ENCODE measurements around the gene DLGAP4. TPM values are rescaled to one million over a fixed set of nuclear protein-coding genes. Genes with fewer than 3 reads are reported as not detected.

Gene DLGAP4
- total RNA-seq, 3 donors from 2014 or later, result 22.0 to 26.9 (median 24.0) TPM

DNA sequence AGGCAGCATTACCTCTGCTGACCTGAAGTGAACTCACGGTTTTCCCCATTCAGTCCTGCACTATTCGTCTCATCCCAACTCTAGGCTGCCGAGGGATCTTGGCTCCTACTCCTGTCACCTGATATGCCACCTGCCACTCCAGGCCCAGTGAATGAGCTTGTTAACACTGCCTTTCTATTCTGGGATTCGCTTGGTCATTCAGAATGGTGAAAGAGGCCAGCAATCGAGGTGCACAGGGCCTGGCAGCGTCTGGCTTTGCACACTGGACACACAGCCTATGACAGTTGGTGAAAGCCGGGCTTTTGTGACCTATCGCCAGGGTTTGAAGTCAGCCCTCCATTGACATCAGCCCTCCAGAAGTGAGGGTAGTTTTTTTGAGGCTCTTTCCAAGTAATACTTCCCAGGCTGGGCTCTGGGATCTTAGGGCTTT lies 175.9 kb downstream of the DLGAP4 start:
- H3K36me3 ChIP-seq, result no peaks in the 10 kb centered on the region
- no peak for DNase-seq (ENCODE audit: low spot score in 2 of 2)
- no peak overlapping the region for H3K4me3 ChIP-seq
- intact Hi-C loops (cut with DNase I; ENCODE audit: low total_unique reads), result no loop called here
- H3K9me3 ChIP-seq, result no peaks in the 10 kb centered on the region
- H3K4me1 ChIP-seq, result peaks cover 0 to 22% of the 10 kb centered on the region in 2 donors
- H3K27me3 ChIP-seq, result no peaks in the 10 kb centered on the region
- H3K27ac ChIP-seq, result peak overlapping the region; percentile 34 to 80
- no peak for TF ChIP-seq POLR2A (IDR thresholded peaks at IDR 0.05)

- intact Hi-C loops (cut with DNase I; ENCODE audit: low total_unique reads), result no loop called here
Measured at GRCh38 chr20:36483209-36483918, 177.2 kb downstream of the DLGAP4 start.

DNA sequence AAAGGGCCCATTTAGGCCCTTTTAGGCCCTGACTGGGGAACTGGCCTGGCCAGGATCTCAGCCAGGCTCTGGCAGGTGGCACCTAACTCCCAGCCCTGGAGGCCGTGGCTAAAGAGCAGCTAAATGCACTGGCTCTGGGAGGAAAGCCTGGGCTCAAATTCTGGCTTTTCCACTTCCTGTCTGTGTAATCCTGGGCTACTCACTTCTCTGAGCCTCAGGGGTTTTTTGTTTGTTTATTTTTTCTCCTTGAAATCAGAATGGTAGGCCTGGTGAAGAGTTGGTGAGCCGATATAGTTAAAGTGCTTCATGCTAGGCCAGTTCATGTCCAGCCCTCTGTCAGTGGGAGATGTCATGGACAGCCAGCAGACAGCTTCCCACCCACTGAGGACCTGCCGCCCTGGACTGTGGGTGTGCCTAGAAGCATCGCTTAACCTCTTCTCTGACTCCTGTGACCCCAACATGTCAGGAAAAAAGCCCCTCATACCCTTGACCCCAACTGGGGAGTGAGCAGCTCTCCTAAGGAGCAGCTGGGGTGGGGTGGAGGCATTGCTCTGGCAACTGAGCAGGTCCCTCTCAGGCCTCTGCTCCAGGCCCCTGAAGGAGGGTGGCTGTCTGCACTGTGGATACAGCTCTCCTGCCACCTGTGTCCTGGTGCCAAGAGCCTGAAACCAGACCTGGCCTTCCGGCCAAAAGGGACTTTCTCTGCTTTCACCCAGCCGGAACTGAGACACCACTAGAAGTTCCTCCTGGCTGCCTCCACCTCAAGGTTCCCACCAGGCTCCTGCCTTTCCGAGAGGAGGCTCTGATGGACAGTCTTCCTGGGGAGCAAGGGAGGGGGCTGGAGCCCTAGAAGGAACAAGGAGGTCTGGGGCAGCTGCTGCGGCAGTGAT lies 178.0 kb downstream of the DLGAP4 start:
- Histone ChIP-seq H3K36me3 (no peaks in the 10 kb centered on the region), H3K4me1 (peaks cover 0 to 22% of the 10 kb centered on the region in 2 donors), H3K4me3 (peak overlapping the region in 1 of 3 donors; percentile 4), H3K27me3 (no peaks in the 10 kb centered on the region), H3K27ac (peak overlapping the region; percentile 78 to 80), H3K9me3 (no peaks in the 10 kb centered on the region)
- intact Hi-C loops (cut with DNase I; ENCODE audit: low total_unique reads), result no loop called here
- TF ChIP-seq POLR2AphosphoS5 (IDR thresholded peaks at IDR 0.05), result no peak
- TF ChIP-seq CTCF (IDR thresholded peaks at IDR 0.05), result no peak
- TF ChIP-seq POLR2A (IDR thresholded peaks at IDR 0.05), result no peak
- no peak for DNase-seq (ENCODE audit: low spot score in 2 of 2)

More at GRCh38 chr20:36483209-36483918, 177.2 kb downstream of the DLGAP4 start:
- no peaks in the 10 kb centered on the region for H3K36me3 ChIP-seq
- no peaks in the 10 kb centered on the region for H3K27me3 ChIP-seq
- no peak for DNase-seq (ENCODE audit: low spot score in 2 of 2)
- peak overlapping the region; percentile 78 to 80 for H3K27ac ChIP-seq
- no peak overlapping the region for H3K4me3 ChIP-seq
- H3K4me1 ChIP-seq, result peaks cover 0 to 22% of the 10 kb centered on the region in 2 donors
- TF ChIP-seq CTCF (IDR thresholded peaks at IDR 0.05) (no peak), POLR2AphosphoS5 (IDR thresholded peaks at IDR 0.05) (no peak), POLR2A (IDR thresholded peaks at IDR 0.05) (no peak)
- no peaks in the 10 kb centered on the region for H3K9me3 ChIP-seq

DNA sequence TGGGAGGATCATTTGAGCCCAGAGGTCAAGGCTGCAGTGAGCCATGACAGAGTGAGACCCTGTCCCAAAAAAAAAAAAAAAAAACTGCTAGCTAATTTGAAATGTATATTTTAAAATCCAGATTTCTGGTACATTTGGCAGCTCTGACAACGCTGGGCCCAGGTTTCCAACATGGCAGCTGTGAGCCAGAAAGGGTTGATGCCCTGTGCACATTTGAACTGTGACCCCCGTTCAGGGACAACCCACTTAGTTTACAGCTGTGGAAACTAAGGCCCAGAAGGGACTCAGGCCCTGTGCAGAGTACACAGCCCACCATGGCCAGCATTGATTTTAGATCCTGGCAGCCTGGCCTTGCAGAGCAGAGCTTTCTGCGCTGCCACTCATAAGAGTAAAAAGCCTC lies 179.1 kb downstream of the DLGAP4 start:
- Histone ChIP-seq H3K36me3 (no peaks in the 10 kb centered on the region), H3K27ac (no peak overlapping the region), H3K27me3 (no peaks in the 10 kb centered on the region), H3K9me3 (no peaks in the 10 kb centered on the region), H3K4me1 (peaks cover 0 to 22% of the 10 kb centered on the region in 2 donors), H3K4me3 (no peak overlapping the region)
- intact Hi-C loops (cut with DNase I; ENCODE audit: low total_unique reads), result no loop called here
- DNase-seq (ENCODE audit: low spot score in 2 of 2), result no peak
- TF ChIP-seq POLR2AphosphoS5 (IDR thresholded peaks at IDR 0.05) (no peak), CTCF (IDR thresholded peaks at IDR 0.05) (no peak), POLR2A (IDR thresholded peaks at IDR 0.05) (no peak)

GRCh38 chr20:36487069-36487468 lies 180.9 kb downstream of the DLGAP4 start:
- no peak for DNase-seq (ENCODE audit: low spot score in 2 of 2)
- no peak overlapping the region for H3K4me3 ChIP-seq
- H3K4me1 ChIP-seq, result peaks cover 0 to 26% of the 10 kb centered on the region in 2 donors
- no peaks in the 10 kb centered on the region for H3K9me3 ChIP-seq
- no peak overlapping the region for H3K27ac ChIP-seq
- H3K36me3 ChIP-seq, result no peaks in the 10 kb centered on the region
- intact Hi-C loops (cut with DNase I; ENCODE audit: low total_unique reads), result no loop called here
- no peaks in the 10 kb centered on the region for H3K27me3 ChIP-seq
- TF ChIP-seq POLR2A (IDR thresholded peaks at IDR 0.05), result no peak
- TF ChIP-seq POLR2AphosphoS5 (IDR thresholded peaks at IDR 0.05), result no peak
- TF ChIP-seq CTCF (IDR thresholded peaks at IDR 0.05), result no peak

Data from breast epithelium (tissue), 4 donors.